Measurements from ENCODE around the gene TENM3. TPM values are rescaled to one million over a fixed set of nuclear protein-coding genes. Genes with fewer than 3 reads are reported as not detected.

Gene TENM3
- total and polyA plus RNA-seq, 10 of the 15 experiments (the other 5 are each of a cell fraction or from before 2014, with no cell fraction given): 0.01 to 1.7 (median 0.08) TPM; not detected in 2

DNA sequence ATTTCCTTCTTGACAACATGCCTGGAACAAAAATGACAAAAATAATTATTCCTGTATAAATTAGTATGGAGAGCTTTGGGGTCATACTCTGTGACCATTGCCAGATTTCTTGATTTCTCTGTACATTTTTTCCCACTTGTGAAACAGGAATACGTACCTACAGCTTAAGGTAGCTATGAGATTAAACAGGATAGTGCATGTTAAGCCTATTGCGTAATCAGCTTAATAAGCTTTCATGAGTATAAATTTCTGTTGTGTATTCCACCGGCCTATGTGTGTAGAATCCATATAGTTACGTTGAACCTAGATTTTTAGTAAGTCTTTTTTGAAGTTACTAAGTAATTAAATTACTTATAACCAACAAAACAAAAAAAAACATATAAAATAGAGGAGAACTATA, 339.0 kb downstream of the TENM3 start:
- no peak for FAIRE-seq
- SMC1A ChIA-PET (ENCODE audit: uncharacterized antibody, unreplicated experiment): interaction anchor here (0.9 to 2.2 kb wide), 3 partner anchors 12 to 86 kb away, joined by 3 to 5 read pairs (median 5); no protein-coding TSS in a partner anchor
- no peak overlapping the region for H3K4me3 ChIP-seq
- H3K4me2 ChIP-seq (ENCODE audit: control insufficient read depth, insufficient read depth): no peak overlapping the region
- intact Hi-C loops (cut with micrococcal nuclease; ENCODE audit: unreplicated experiment) (no loop called here), in situ Hi-C loops (cut with MboI) (no loop called here)
- H3K4me1 ChIP-seq (ENCODE audit: control insufficient read depth, insufficient read depth, low read length): no peaks in the 10 kb centered on the region
- POLR2A ChIA-PET: no interaction called here
- 14% methylated on average over 4 of the region's 4 CpGs for WGBS (ENCODE audit: insufficient coverage, insufficient replicate concordance, low lambda C conversion rate, missing lambda C conversion rate)
- H3K27me3 ChIP-seq (replicated peaks in 1 of 2; ENCODE audit: control insufficient read depth in 2 of 2, insufficient read depth in 2 of 2, low read length in 1 of 2): no peaks in the 10 kb centered on the region
- CTCF ChIA-PET: interaction anchor here (0.6 to 1.6 kb wide), 3 partner anchors 29 to 343 kb away, joined by 4 to 5 read pairs (median 4); no protein-coding TSS in a partner anchor
- no peak overlapping the region for H2AFZ ChIP-seq (ENCODE audit: control insufficient read depth, low read depth, low read length)
- no peaks in the 10 kb centered on the region for H3K36me3 ChIP-seq (ENCODE audit: control insufficient read depth in 2 of 2, insufficient read depth in 2 of 2, low read length in 1 of 2)
- no peaks in the 10 kb centered on the region for H3K79me2 ChIP-seq (ENCODE audit: control insufficient read depth, insufficient read depth, low read length)
- no peak for DNase-seq (ENCODE audit: low read depth, low spot score)
- TF ChIP-seq RBBP5 (conservative IDR thresholded peaks at IDR 0.05) (no peak), ASH2L (IDR thresholded peaks at IDR 0.05; ENCODE audit: borderline replicate concordance, low read depth) (no peak), TARDBP (IDR thresholded peaks at IDR 0.05; ENCODE audit: borderline replicate concordance) (no peak), ZSCAN29 (IDR thresholded peaks at IDR 0.05) (no peak), EZH2 (IDR thresholded peaks at IDR 0.05; ENCODE audit: borderline replicate concordance, control insufficient read depth, low read depth, low read length) (no peak), PAX8 (IDR thresholded peaks at IDR 0.05) (no peak), POLR2AphosphoS2 (IDR thresholded peaks at IDR 0.05; ENCODE audit: low read depth, low read length) (no peak), POLR2A (IDR thresholded peaks at IDR 0.05; ENCODE audit: low read depth, low read length) (no peak)
- RAD21 ChIA-PET (ENCODE audit: unreplicated experiment): interaction anchor here (1.1 to 1.5 kb wide), 2 partner anchors 9 to 15 kb away, joined by 4 read pairs; no protein-coding TSS in a partner anchor
- H3K9ac ChIP-seq (ENCODE audit: control insufficient read depth, insufficient read depth, low read length): no peak overlapping the region
- no TSS peak for BruUV-seq (replicated peaks)
- H3K27ac ChIP-seq (ENCODE audit: control insufficient read depth, insufficient read depth): no peak overlapping the region
- H3K9me3 ChIP-seq (replicated peaks; ENCODE audit: control insufficient read depth, insufficient read depth, low read length): no peaks in the 10 kb centered on the region
- ATAC-seq: no peak
- no peaks in the 10 kb centered on the region for H4K20me1 ChIP-seq (ENCODE audit: control insufficient read depth, insufficient read depth)

- ChIA-PET POLR2A (interaction anchor here (0.5 kb wide), 1 partner anchor 576 kb away, joined by 3 read pairs; no protein-coding TSS in a partner anchor), RAD21 (ENCODE audit: unreplicated experiment) (no interaction called here), CTCF (no interaction called here), SMC1A (ENCODE audit: uncharacterized antibody, unreplicated experiment) (interaction anchor here (1.2 to 2.2 kb wide), 2 partner anchors 10 to 11 kb away, joined by 3 to 5 read pairs; no protein-coding TSS in a partner anchor)
- Histone ChIP-seq H2AFZ (ENCODE audit: control insufficient read depth, low read depth, low read length) (no peak overlapping the region), H3K9me3 (replicated peaks; ENCODE audit: control insufficient read depth, insufficient read depth, low read length) (no peaks in the 10 kb centered on the region), H3K27ac (ENCODE audit: control insufficient read depth, insufficient read depth) (no peak overlapping the region), H3K27me3 (replicated peaks in 1 of 2; ENCODE audit: control insufficient read depth in 2 of 2, insufficient read depth in 2 of 2, low read length in 1 of 2) (no peaks in the 10 kb centered on the region), H3K4me2 (ENCODE audit: control insufficient read depth, insufficient read depth) (no peak overlapping the region), H3K4me3 (no peak overlapping the region), H3K79me2 (ENCODE audit: control insufficient read depth, insufficient read depth, low read length) (no peaks in the 10 kb centered on the region), H3K9ac (ENCODE audit: control insufficient read depth, insufficient read depth, low read length) (no peak overlapping the region), H4K20me1 (ENCODE audit: control insufficient read depth, insufficient read depth) (no peaks in the 10 kb centered on the region), H3K36me3 (ENCODE audit: control insufficient read depth in 2 of 2, insufficient read depth in 2 of 2, low read length in 1 of 2) (no peaks in the 10 kb centered on the region), H3K4me1 (ENCODE audit: control insufficient read depth, insufficient read depth, low read length) (no peaks in the 10 kb centered on the region)
- intact Hi-C loops (cut with micrococcal nuclease; ENCODE audit: unreplicated experiment): no loop called here
- no TSS peak for BruUV-seq (replicated peaks)
- 54% methylated on average over 3 of the region's 3 CpGs for WGBS (ENCODE audit: insufficient coverage, insufficient replicate concordance, low lambda C conversion rate, missing lambda C conversion rate)
- in situ Hi-C loops (cut with MboI): no loop called here
- no peak for ATAC-seq
- no peak for DNase-seq (ENCODE audit: low read depth, low spot score)
- FAIRE-seq: no peak
- no peak for TF ChIP-seq ZSCAN29 (IDR thresholded peaks at IDR 0.05)
- TF ChIP-seq PRDM15 (CRISPR knock-in tag; IDR thresholded peaks at IDR 0.05): no peak
- TF ChIP-seq NFIC (IDR thresholded peaks at IDR 0.05; ENCODE audit: low read depth, low read length): no peak
- no peak for TF ChIP-seq RELB (IDR thresholded peaks at IDR 0.05; ENCODE audit: low read depth)
- no peak for TF ChIP-seq WRNIP1 (IDR thresholded peaks at IDR 0.05; ENCODE audit: borderline replicate concordance, low read depth, low read length)
These were observed 340.7 kb downstream of the TENM3 start for GRCh38 chr4:182583703-182584415.

Data from GM12878 (cell line).